Measurements from ENCODE around the gene TBC1D1. TPM values are rescaled to one million over a fixed set of nuclear protein-coding genes. Genes with fewer than 3 reads are reported as not detected.

TBC1D1 gene
- total RNA-seq, 1 experiment from 2014 or later = 97.1 TPM

DNA sequence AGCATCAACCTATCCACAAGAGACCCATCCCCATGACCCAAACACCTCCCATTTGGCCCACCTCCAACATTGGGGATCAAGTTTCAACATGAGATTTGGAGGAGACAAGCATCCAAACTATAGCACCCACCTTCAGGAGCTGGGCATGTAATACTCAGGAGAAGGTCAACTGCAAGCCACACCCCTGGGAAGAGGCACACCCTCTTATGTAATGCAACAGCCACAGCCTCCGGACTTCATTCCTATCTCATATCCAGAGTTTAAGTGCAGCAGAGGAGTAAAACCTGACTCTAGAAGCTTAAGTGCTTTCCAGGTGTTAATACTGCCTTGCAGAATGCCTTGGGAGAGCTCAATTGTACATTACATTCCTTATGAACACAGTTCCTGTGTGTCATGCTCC lies 266.7 kb downstream of the TBC1D1 start:
- no peak for DNase-seq (ENCODE audit: low read depth in 1 of 2, low spot score in 2 of 2)
- H3K4me1 ChIP-seq (replicated peaks) = peaks cover 25% of the 10 kb centered on the region
- H3K4me3 ChIP-seq = no peak overlapping the region
- no peaks in the 10 kb centered on the region for H3K9me3 ChIP-seq (replicated peaks)
- H3K27me3 ChIP-seq (replicated peaks) = no peaks in the 10 kb centered on the region
- H3K36me3 ChIP-seq = no peaks in the 10 kb centered on the region
- no peak overlapping the region for H3K27ac ChIP-seq

DNA sequence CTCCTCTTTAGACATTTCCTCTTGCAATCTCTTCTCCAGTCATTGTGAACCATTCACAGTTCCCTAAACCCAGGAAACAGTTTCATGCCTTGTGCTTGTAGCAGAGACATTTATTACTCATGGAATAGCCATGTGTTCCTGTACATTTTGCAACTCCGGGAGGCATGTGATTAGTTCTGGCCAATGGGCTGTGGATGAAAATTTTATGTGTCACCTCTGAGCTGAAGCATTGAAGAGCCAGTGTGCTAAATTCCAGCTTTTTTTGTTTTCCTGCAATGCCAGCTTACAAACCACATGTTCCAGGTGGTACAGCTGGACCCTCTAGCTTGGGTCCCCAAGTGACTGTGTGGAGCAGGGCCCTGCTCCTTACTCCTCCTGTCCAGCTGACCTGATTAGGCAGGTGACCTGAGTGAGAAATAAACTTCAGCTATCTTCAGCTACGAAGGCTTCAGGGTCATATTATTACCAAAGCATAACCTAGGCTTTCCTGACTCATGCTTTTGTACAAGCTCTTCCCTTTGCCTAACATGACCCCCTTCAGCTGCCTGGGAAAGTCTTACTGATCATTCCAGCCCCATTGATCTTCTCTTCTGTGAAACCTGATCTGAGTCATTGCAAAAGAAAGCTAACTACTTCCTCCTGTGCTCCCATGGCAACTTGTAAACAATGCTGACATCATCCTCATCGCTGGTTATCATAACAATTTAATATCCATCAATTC lies 269.8 kb downstream of the TBC1D1 start:
- Histone ChIP-seq H3K4me3 (no peak overlapping the region), H3K9me3 (replicated peaks) (no peaks in the 10 kb centered on the region), H3K27me3 (replicated peaks) (no peaks in the 10 kb centered on the region), H3K4me1 (replicated peaks) (peaks cover 46% of the 10 kb centered on the region), H3K36me3 (no peaks in the 10 kb centered on the region), H3K27ac (peak overlapping the region; percentile 77)
- DNase-seq (ENCODE audit: low read depth in 1 of 2, low spot score in 2 of 2) = peak in 1 of 2 experiments; percentile 18

DNA sequence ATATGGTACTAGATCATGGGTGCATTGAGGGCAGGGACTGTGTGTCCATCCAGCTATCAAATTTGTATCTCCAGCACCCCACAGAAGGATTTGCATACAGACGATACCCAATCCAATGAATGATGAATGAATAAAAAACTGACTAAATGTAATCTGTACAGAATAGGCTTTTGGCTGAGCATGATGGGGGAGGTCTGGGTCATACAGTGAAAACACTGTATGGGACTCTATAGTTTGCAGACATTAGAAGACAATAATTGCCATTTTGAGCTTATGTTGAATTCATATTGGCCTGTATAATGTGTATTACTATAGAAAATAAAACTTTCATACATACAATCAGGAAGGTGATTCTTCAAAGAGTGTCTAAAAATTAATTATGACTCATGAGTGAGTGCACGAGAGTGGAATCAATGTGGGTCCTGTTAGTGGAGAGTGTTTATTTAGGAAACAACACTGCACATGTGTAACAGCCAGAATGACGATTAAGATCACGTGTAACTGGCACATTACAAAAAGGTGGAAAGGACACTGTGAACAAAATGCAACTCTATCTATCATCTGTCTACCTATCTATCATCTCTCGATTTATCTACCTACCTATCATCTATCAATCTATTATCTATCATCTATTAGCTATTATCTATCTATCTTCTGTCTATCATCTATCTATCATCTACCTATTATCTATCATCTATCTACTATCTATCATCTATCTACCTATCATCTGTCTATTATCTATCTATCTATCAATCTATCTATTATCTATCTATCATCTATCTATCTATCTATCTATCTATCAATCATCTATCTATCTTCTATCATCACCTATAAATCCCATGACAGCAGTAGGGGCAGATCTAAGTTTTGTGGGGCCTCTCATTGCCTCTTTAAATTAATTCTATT lies 270.6 kb downstream of the TBC1D1 start:
- Histone ChIP-seq H3K4me1 (replicated peaks) (peaks cover 46% of the 10 kb centered on the region), H3K4me3 (no peak overlapping the region), H3K9me3 (replicated peaks) (no peaks in the 10 kb centered on the region), H3K36me3 (no peaks in the 10 kb centered on the region), H3K27ac (peak overlapping the region; percentile 77), H3K27me3 (replicated peaks) (no peaks in the 10 kb centered on the region)
- DNase-seq (ENCODE audit: low read depth in 1 of 2, low spot score in 2 of 2) = no peak

GRCh38 chr4:38162240-38162784 lies 271.4 kb downstream of the TBC1D1 start:
- Histone ChIP-seq H3K4me1 (replicated peaks) (peaks cover 46% of the 10 kb centered on the region), H3K27me3 (replicated peaks) (no peaks in the 10 kb centered on the region), H3K4me3 (no peak overlapping the region), H3K9me3 (replicated peaks) (no peaks in the 10 kb centered on the region), H3K36me3 (no peaks in the 10 kb centered on the region), H3K27ac (peak overlapping the region; percentile 77; the same call in 1 of the 2 replicates)
- peak; percentile 59 to 64 for DNase-seq (ENCODE audit: low read depth in 1 of 2, low spot score in 2 of 2)

- DNase-seq (ENCODE audit: low read depth in 1 of 2, low spot score in 2 of 2) = peak in 1 of 2 experiments; percentile 45
- no peak overlapping the region for H3K4me3 ChIP-seq
- H3K9me3 ChIP-seq (replicated peaks) = no peaks in the 10 kb centered on the region
- H3K27ac ChIP-seq = peak overlapping the region; percentile 43
- H3K4me1 ChIP-seq (replicated peaks) = peaks cover 46% of the 10 kb centered on the region
- H3K36me3 ChIP-seq = no peaks in the 10 kb centered on the region
- H3K27me3 ChIP-seq (replicated peaks) = no peaks in the 10 kb centered on the region
These were observed 272.5 kb downstream of the TBC1D1 start for GRCh38 chr4:38163216-38164006.

DNA sequence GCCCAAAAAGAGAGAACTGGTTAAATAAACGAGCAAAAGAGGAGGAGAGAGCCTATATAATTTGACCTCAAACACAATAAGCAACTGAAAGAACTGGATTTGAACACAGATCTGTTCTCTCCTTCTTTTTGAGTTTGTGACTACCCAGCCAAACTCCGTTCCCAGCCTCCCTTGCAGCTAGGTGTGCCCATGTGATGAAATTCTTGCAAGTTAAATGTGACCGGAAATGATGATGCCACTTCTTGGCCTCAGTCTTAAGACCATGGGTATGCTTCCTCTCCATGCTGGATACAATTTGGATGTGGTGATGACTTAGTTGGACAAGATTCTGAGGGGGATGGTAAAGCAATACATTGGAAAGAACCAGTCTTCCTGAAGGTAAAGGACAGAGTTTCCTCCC lies 273.5 kb downstream of the TBC1D1 start:
- H3K9me3 ChIP-seq (replicated peaks) = no peaks in the 10 kb centered on the region
- DNase-seq (ENCODE audit: low read depth in 1 of 2, low spot score in 2 of 2) = no peak
- H3K4me3 ChIP-seq = no peak overlapping the region
- no peaks in the 10 kb centered on the region for H3K27me3 ChIP-seq (replicated peaks)
- H3K36me3 ChIP-seq = no peaks in the 10 kb centered on the region
- H3K4me1 ChIP-seq (replicated peaks) = peaks cover 46% of the 10 kb centered on the region
- peak overlapping the region; percentile 43 for H3K27ac ChIP-seq

DNA sequence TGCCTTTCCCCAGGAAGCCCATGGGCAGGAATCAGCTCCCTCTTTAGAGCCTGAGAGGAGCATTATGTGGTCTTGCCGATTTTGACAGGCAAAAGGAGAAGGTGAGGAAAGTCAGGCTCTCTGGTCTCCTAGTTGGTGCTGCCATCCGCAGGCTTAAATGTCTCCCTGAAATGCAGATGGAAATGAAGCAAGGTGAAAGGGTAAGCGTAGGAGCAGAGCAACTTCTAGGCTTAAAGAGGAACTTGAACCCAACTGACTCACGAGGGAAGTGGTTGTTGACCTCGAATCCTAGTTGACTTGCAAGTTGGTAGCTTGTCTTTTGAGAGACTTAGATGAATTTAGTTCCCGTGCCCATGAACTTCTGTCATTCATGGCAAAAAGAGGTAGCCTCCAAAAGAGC lies 275.2 kb downstream of the TBC1D1 start:
- H3K4me3 ChIP-seq = no peak overlapping the region
- no peak for DNase-seq (ENCODE audit: low read depth in 1 of 2, low spot score in 2 of 2)
- H3K27ac ChIP-seq = no peak overlapping the region
- no peaks in the 10 kb centered on the region for H3K27me3 ChIP-seq (replicated peaks)
- H3K36me3 ChIP-seq = no peaks in the 10 kb centered on the region
- H3K4me1 ChIP-seq (replicated peaks) = peaks cover 36% of the 10 kb centered on the region
- H3K9me3 ChIP-seq (replicated peaks) = no peaks in the 10 kb centered on the region

- no peak for DNase-seq (ENCODE audit: low read depth in 1 of 2, low spot score in 2 of 2)
- H3K27ac ChIP-seq = no peak overlapping the region
- no peaks in the 10 kb centered on the region for H3K27me3 ChIP-seq (replicated peaks)
- H3K4me1 ChIP-seq (replicated peaks) = peaks cover 29% of the 10 kb centered on the region
- no peak overlapping the region for H3K4me3 ChIP-seq
- H3K36me3 ChIP-seq = no peaks in the 10 kb centered on the region
- no peaks in the 10 kb centered on the region for H3K9me3 ChIP-seq (replicated peaks)
These were observed 275.9 kb downstream of the TBC1D1 start for GRCh38 chr4:38166768-38167167.

DNA sequence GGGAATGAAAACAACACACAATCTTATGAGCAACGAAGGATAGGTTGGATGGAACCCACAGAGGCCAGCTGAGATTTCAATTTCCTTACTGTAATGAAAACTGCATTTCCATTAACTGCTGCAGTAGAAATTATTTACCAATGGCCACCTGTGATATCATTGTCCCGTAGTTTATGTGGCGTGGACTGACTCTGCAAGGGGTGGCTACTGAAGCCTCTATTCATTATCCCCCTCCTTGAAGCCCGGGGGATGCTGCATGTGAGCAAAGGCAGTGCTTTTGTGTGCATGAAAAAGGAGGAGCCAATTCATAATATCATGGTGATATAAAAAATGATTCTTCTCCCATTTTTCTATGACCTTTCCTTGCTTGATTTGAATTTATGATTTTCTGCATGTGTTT lies 277.1 kb downstream of the TBC1D1 start:
- no peak for DNase-seq (ENCODE audit: low read depth in 1 of 2, low spot score in 2 of 2)
- Histone ChIP-seq H3K27me3 (replicated peaks) (no peaks in the 10 kb centered on the region), H3K9me3 (replicated peaks) (no peaks in the 10 kb centered on the region), H3K4me3 (no peak overlapping the region), H3K36me3 (no peaks in the 10 kb centered on the region), H3K27ac (no peak overlapping the region), H3K4me1 (replicated peaks) (peaks cover 17% of the 10 kb centered on the region)

GRCh38 chr4:38169524-38169923 lies 278.6 kb downstream of the TBC1D1 start:
- Histone ChIP-seq H3K9me3 (replicated peaks) (no peaks in the 10 kb centered on the region), H3K27me3 (replicated peaks) (no peaks in the 10 kb centered on the region), H3K4me3 (no peak overlapping the region), H3K4me1 (replicated peaks) (peaks cover 2% of the 10 kb centered on the region), H3K27ac (no peak overlapping the region), H3K36me3 (no peaks in the 10 kb centered on the region)
- no peak for DNase-seq (ENCODE audit: low read depth in 1 of 2, low spot score in 2 of 2)

- Histone ChIP-seq H3K27ac (no peak overlapping the region), H3K36me3 (no peaks in the 10 kb centered on the region), H3K9me3 (replicated peaks) (no peaks in the 10 kb centered on the region), H3K4me1 (replicated peaks) (no peaks in the 10 kb centered on the region), H3K4me3 (no peak overlapping the region), H3K27me3 (replicated peaks) (no peaks in the 10 kb centered on the region)
- DNase-seq (ENCODE audit: low read depth in 1 of 2, low spot score in 2 of 2) = no peak
These were observed 279.7 kb downstream of the TBC1D1 start for GRCh38 chr4:38170338-38171169.

- Histone ChIP-seq H3K36me3 (no peaks in the 10 kb centered on the region), H3K4me3 (no peak overlapping the region), H3K4me1 (replicated peaks) (no peaks in the 10 kb centered on the region), H3K9me3 (replicated peaks) (no peaks in the 10 kb centered on the region), H3K27me3 (replicated peaks) (no peaks in the 10 kb centered on the region), H3K27ac (no peak overlapping the region)
- DNase-seq (ENCODE audit: low read depth in 1 of 2, low spot score in 2 of 2) = no peak
These were observed 281.2 kb downstream of the TBC1D1 start for GRCh38 chr4:38172078-38172477.

Data from SJSA1 (cell line).